ENCODE results near the gene PGLYRP4. TPM values are rescaled to one million over a fixed set of nuclear protein-coding genes. Genes with fewer than 3 reads are reported as not detected.

Gene PGLYRP4
- total and polyA plus RNA-seq, 2 of the 4 experiments (the other 2 are of a cell fraction), result not detected

DNA sequence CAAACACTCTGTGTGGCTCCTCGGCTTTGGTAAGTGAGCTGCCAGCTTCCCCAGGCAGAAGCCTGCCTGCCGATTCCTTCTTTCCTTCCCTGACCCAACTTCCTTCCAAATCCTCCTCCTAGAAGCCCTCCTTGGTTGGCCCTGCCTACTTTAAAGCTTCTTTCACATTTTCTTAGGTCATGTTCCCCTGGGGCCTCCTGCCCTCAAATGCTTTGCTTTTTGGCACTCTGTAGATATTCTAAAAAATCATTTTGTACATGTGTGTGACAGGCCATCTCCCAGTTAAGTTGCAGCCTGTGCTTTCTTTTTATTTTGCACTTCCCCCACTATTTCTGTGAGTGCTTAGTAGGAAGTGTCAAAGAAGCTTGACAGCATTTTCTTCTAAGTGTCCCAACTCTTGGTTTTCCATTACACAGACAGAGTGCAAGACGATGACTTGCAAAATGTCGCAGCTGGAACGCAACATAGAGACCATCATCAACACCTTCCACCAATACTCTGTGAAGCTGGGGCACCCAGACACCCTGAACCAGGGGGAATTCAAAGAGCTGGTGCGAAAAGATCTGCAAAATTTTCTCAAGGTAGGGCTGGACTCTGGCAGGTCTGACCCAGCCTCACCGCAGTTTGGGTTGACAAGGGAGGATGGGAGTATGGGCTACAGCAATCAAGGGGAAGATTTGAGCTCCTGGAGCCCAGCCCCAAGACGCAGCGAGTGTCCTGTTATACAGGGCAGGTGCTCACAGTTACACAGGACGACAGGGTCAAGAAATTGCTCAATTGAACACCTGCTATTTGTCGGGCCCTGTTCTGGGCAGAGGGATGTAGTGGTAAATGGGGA, 9.4 kb upstream of the PGLYRP4 start, which contains the start of gene S100A9:
TSS of gene S100A9 (plus strand) at position 2 of the 838 bp plus-strand sequence. CDS start at position 432, 430 bp downstream.
- Histone ChIP-seq H3K79me1 (ENCODE audit: low read depth in 1 of 2, low read length in 2 of 2) (no peaks in the 10 kb centered on the region), H3K4me3 (ENCODE audit: insufficient read depth, low read depth, low read length) (no peak within 1 kb of the TSS), H3K27ac (ENCODE audit: insufficient read depth, low read length) (no peak within 1 kb of the TSS), H2BK15ac (ENCODE audit: low read depth, low read length) (no peak within 1 kb of the TSS), H3K27me3 (ENCODE audit: control insufficient read depth, insufficient read depth, low read length) (peaks cover 12% of the 10 kb centered on the region; the same call in 1 of the 2 replicates), H4K8ac (ENCODE audit: low read depth in 2 of 2, low read length in 2 of 2) (no peak within 1 kb of the TSS), H3K4me2 (ENCODE audit: low read depth, low read length) (no peak within 1 kb of the TSS), H2BK20ac (ENCODE audit: low read depth, low read length) (no peak within 1 kb of the TSS), H2AK5ac (ENCODE audit: low read depth, low read length) (no peak within 1 kb of the TSS), H2BK120ac (ENCODE audit: low read depth, low read length) (no peak within 1 kb of the TSS), H3K36me3 (ENCODE audit: control insufficient read depth, insufficient read depth, low read length) (no peaks in the 10 kb centered on the region), H2AK9ac (replicated peaks; ENCODE audit: low read depth, low read length, poor library complexity) (no peak within 1 kb of the TSS), H3K9me1 (ENCODE audit: insufficient read depth, low read length) (no peaks in the 10 kb centered on the region), H2AFZ (replicated peaks; ENCODE audit: low read length, poor library complexity) (no peak within 1 kb of the TSS), H3K18ac (ENCODE audit: low read depth, low read length) (no peak within 1 kb of the TSS), H4K91ac (ENCODE audit: insufficient read depth, low read depth, low read length) (no peak within 1 kb of the TSS), H3K4me1 (ENCODE audit: control insufficient read depth, insufficient read depth, low read length) (no peaks in the 10 kb centered on the region), H3K23ac (ENCODE audit: low read depth, low read length) (no peak within 1 kb of the TSS), H4K5ac (ENCODE audit: low read depth, low read length) (no peak within 1 kb of the TSS), H3K9ac (ENCODE audit: low read depth, low read length) (no peak within 1 kb of the TSS), H3K4ac (ENCODE audit: low read depth, low read length) (no peak within 1 kb of the TSS), H3K9me3 (ENCODE audit: control insufficient read depth, insufficient read depth, low read length) (no peaks in the 10 kb centered on the region), H3K56ac (ENCODE audit: extremely low read depth, insufficient read depth, low read length) (no peak within 1 kb of the TSS), H3K14ac (replicated peaks; ENCODE audit: low read depth, low read length) (no peak within 1 kb of the TSS), H4K20me1 (ENCODE audit: insufficient read depth, low read length) (no peaks in the 10 kb centered on the region), H2BK5ac (ENCODE audit: low read depth, low read length, poor library complexity, severe bottlenecking) (no peak within 1 kb of the TSS)
- 71% methylated on average over 8 of the region's 11 CpGs; no CpG with 5 or more reads in 1 of the 2 experiments for WGBS, 2 experiments (ENCODE audit: extremely low coverage in 2 of 2, insufficient read length in 1 of 2)
- intact Hi-C loops (cut with micrococcal nuclease), result no loop called here
- no TSS peak for BruUV-seq (replicated peaks)
- ATAC-seq (ENCODE audit: low read depth) (no peak), DNase-seq (no peak)
- CTCF ChIA-PET, result interaction anchor here (0.6 to 1.8 kb wide), 2 partner anchors 134 to 137 kb away, joined by 4 to 7 read pairs; no protein-coding TSS in a partner anchor
- POLR2A ChIA-PET (ENCODE audit: unreplicated experiment), result no interaction called here
- dilution Hi-C loops (cut with HindIII; ENCODE audit: low sequenced_read_pairs, unreplicated experiment), result no loop called here
- in situ Hi-C loops (cut with MboI; ENCODE audit: low sequenced_read_pairs), result no loop called here
- TF ChIP-seq BHLHE40 (IDR thresholded peaks at IDR 0.05; ENCODE audit: low read depth, low read length) (no peak), CHD1 (IDR thresholded peaks at IDR 0.05; ENCODE audit: low read depth, low read length) (no peak), NFE2L2 (IDR thresholded peaks at IDR 0.05; ENCODE audit: low read depth, low read length) (peak; percentile 31; the same call in 1 of the 2 replicates)
- TF ChIP-seq, protein P1, sequence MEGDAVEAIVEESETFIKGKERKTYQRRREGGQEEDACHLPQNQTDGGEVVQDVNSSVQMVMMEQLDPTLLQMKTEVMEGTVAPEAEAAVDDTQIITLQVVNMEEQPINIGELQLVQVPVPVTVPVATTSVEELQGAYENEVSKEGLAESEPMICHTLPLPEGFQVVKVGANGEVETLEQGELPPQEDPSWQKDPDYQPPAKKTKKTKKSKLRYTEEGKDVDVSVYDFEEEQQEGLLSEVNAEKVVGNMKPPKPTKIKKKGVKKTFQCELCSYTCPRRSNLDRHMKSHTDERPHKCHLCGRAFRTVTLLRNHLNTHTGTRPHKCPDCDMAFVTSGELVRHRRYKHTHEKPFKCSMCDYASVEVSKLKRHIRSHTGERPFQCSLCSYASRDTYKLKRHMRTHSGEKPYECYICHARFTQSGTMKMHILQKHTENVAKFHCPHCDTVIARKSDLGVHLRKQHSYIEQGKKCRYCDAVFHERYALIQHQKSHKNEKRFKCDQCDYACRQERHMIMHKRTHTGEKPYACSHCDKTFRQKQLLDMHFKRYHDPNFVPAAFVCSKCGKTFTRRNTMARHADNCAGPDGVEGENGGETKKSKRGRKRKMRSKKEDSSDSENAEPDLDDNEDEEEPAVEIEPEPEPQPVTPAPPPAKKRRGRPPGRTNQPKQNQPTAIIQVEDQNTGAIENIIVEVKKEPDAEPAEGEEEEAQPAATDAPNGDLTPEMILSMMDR (conservative IDR thresholded peaks at IDR 0.05; ENCODE audit: low read depth, low read length), result no peak
